Activated CD8-positive, alpha-beta memory T cell treated with anti-CD3 and anti-CD28 coated beads for 1 hour (primary cell): ENCODE results near the gene ANKRD28.
"Not testable (repeated sequence)": the region's sequence is repeated elsewhere in the genome, so short reads cannot be mapped to it uniquely, and the experiment has no call there.

Source experiments
- DNase-seq, 2 donors: peaks; one replicate each; pipeline ENCODE4 v3.0.0-alpha.2; 2020; ENCODE audit warnings: low read depth in 1 of 2; ENCODE audit errors: extremely low read depth in 1 of 2

ANKRD28 gene

DNA sequence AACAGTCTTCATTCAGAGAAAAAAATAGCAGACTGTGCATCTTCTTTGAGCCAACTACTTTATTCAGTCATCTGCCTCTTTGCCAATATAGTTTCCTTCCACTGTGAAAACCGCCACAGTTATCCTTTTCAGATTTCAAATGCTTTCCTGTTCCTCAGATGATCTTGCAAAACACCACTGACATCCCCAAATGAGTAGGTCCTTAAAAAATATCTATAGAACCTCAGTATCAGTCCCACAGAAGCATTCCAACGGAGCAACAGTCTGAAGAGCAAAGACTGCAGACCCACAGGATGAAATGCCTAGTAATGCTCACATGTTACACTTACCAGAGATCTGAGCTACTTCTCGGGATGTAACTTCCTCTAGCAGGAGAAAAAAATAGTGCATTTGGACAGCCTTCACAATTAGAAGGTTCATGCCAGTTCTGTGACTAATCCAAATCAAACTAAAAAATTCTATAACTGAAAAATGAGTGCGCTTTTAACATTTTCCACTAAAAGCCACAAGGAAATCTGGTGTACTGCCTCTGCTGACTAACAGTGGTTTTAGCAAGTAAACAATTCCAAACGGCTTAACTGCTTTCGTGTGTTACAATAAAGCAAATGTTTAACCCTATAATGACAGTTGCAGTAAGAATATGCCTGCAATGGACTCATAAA, at the start of gene ANKRD28:
Gene ANKRD28 (minus strand): TSS at position 338 of the 662 bp plus-strand sequence. CDS start 1,458 bp downstream, outside the sequence.
- DNase-seq, result no peak

DNA sequence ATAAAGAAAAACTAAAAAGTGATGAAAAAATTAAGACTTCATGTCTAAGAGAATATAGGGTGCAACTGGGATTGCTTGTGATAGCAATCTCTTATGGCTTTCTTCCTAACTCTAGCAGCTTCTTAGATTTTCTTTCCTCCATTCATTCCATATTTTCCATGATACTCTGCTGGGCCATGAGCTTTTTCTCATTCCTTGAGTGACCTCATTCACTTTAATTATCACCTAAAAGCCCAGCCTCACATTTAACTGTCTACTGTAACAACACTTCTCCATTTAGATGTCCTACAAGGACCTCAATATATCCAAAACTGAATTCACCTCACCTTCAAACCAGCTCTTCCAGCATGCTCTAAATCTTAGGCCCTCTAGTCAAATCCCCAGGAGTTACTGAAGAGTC, 49.5 kb upstream of the ANKRD28 start:
- no peak for DNase-seq

GRCh38 chr3:15846606-15847005, 48.8 kb upstream of the ANKRD28 start:
- no peak for DNase-seq

GRCh38 chr3:15845475-15845874, 47.7 kb upstream of the ANKRD28 start:
- no peak for DNase-seq

- DNase-seq, result no peak
Measured at GRCh38 chr3:15844889-15845288, 47.1 kb upstream of the ANKRD28 start.

GRCh38 chr3:15841091-15841973, 43.6 kb upstream of the ANKRD28 start:
- DNase-seq, result not testable (repeated sequence)

GRCh38 chr3:15839568-15839967, 41.8 kb upstream of the ANKRD28 start:
- DNase-seq, result no peak

GRCh38 chr3:15831927-15832326, 34.1 kb upstream of the ANKRD28 start:
- no peak for DNase-seq

DNA sequence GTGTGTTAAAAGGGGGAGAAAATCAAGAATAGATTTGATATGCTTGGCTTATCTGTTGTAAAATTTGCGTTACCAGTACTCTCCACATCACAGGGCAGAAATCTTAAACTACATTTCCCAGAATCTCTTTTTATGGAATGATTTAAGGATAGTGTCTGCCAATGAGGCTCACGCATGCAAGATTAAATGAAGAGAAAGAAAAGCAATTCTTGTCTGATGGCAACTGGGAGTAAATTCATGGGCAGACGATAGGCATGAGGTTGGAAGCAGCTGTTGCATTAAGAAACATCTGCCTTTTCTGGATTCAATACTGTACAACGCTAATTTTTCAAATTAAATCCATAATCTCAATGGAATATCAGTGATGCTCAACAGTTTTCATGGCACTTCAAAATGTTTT, 27.2 kb upstream of the ANKRD28 start:
- no peak for DNase-seq

DNA sequence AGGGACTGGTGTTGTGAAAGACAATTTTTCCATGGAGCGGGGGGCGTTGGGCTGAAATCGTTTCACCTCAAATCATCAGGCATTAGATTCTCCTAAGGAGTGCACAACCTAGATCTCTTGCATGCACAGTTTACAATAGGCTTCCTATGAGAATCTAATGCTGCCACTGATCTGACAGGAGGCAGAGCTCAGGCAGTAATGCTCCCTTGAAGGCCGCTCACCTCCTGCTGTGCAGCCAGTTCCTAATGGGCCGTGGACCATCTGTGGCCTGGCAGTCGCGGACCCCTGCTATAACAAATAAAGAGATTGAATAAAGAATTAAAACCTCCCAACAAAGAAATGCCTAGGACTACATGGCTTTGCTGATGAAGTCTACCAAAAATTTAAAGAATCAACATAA, 25.3 kb upstream of the ANKRD28 start:
- DNase-seq, result no peak

DNA sequence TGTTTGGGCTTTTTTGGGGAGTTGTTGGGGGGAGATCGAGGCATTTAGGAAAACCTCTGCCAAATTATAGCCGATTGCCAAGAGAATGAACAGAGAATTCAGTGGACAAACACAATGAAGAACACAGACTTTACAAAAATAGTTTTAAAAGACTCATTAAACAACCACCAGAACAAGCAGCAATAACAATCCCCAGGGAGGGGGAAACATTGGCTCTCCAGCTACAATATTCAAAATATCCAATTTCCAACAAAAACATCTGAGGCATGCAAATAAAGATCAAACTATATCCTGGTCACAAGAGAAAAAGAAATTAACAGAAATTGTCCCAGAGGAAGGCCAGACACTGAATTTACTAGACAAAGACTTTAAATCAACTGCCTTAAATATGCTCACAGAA, 24.5 kb upstream of the ANKRD28 start:
- DNase-seq, result no peak

DNA sequence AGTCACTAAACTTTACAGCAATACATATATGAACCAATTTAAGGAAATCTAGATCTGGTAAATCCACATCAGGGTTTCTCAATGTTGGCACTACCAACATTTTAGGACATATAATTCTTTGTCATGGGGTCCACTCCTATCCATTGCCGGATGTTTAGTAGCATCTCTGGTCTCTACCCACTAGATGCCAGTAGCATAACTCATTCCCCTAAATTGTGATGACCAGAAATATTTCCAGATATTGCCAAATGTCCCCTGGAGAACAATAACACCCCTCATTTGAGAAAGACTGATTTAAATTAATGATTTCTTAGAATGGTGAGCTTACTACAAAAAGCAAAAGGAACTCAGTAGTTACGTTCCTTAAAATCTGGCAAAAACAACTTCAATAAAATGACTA, 23.1 kb upstream of the ANKRD28 start:
- DNase-seq, result no peak

DNA sequence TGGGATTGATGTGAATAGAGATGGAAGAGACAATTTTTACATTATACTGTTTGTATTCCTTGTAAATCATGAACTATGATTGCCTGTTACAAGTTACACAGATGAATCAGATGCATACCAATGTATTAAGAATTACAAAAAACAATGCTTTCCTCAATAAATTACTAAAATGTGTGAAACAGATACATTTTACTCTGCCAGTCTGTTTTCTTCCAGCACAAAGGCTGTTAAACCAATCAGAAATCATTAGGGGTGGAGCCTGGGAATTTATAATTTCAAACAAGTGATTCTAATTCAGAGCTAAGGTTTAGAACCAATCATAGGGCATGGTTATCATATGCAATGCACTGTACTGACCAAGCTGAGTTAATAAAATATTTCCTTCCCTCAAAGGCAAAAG, 21.8 kb upstream of the ANKRD28 start:
- DNase-seq, result no peak

DNA sequence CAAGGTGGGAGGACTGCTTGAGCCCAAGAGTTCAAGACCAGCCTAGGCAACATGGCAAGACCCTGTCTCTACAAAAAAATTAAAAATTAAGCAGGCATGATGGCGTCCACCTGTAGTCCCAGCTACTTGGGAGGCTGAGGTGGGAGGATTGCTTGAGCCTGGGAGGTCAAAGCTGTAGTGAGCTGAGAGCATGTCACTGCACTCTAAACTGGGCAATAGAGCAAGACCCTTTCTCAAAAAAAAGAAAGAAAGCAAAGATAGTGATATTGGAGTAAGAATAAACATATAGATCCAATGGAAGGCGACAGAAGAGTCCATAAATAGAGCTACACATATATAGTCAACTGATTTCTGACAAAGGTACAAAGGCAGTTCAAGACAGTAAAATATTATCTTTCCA, 21.3 kb upstream of the ANKRD28 start:
- DNase-seq, result no peak

- DNase-seq, result no peak
Measured at GRCh38 chr3:15815696-15816095, 17.9 kb upstream of the ANKRD28 start.

DNA sequence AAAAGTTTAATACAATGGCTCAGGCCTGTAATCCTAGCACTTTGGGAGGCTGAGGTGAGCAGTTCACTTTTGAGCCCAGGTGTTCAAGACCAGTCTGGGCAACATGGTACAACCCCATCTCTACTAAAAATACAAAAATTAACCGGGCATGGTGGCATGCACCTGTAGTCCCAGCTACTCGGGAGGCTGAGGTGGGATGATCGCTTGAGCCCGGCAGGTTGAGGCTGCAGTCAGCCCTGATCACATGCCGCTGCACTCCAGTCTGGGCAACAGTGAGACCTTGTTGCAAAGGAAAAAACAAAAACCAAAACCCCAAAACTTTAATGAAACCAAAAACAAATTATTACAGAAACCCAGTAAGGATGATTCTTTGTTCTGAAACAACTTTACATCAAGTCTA, 15.3 kb upstream of the ANKRD28 start:
- not testable (repeated sequence) for DNase-seq

DNA sequence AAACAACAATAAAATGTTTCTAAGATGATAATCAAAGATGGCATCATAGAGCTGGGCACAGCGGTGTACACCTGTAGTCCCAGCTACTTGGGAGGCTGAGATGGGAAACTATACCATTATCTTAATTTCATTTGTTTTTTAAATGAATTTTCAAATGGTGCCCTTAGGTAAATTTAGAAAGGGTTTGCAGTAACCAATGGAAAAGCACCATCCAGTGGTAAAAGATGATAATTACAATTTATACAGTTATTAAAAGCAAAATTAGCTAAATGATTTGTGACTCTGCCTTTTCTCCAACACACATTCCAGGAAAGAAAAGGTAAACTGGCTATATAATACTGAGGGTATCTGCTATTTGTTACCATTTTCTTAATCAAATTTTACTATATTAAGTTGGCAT, 14.4 kb upstream of the ANKRD28 start:
- DNase-seq, result no peak

GRCh38 chr3:15810702-15811101, 12.9 kb upstream of the ANKRD28 start:
- DNase-seq, result no peak

GRCh38 chr3:15809313-15809712, 11.5 kb upstream of the ANKRD28 start:
- DNase-seq, result no peak

- no peak for DNase-seq
Measured at GRCh38 chr3:15808679-15809310, 11.0 kb upstream of the ANKRD28 start.

DNA sequence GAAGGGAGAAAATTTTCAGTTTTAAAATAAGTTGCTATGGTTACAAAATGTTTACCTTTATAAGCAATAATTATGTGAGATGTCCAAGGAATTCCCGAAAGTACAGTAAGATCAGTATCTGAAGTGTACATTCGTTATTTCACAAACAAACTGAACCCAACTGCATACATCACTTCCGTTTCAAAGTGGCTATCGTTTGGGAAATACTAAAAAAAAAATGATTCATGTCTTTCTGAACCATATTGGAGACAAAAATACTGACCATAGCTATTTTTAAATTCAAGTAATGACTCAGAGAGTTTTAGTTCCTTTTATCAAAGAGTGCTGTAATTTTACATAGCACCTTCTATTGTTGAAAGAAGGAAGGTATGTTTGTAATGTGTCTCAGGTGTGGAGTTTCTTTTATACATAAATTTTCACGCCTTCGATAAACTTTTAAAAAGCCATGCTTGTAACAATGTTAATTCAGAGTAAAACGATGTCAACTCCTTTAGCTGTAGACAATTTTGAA, 8.0 kb upstream of the ANKRD28 start:
- no peak for DNase-seq
